Dermis microvascular lymphatic vessel endothelial cell (primary cell): ENCODE measurements around the gene OTUD1. TPM values are rescaled to one million over a fixed set of nuclear protein-coding genes. Genes with fewer than 3 reads are reported as not detected.
A peak's percentile ranks its signal among the peaks of the same experiment; 100 is the strongest.

Source experiments
- DNase-seq, 2 donors: peaks; one replicate each; pipeline versions ENCODE4 v3.0.0 to v3.0.0-alpha.2; 2010; ENCODE audit warnings: low read depth in 2 of 2
- total RNA-seq: library from RNA; depleted of rRNA; stranded (reverse); fragments of >200 nt; gene quantifications from 2 replicates; pipeline ENCODE4 v1.2.1, GENCODE V29; 2014

OTUD1 gene
- total RNA-seq, 1 donor from 2014 or later = 4.7 TPM

GRCh38 chr10:23419655-23420329 lies 19.1 kb upstream of the OTUD1 start:
- no peak for DNase-seq

- no peak for DNase-seq
Measured at GRCh38 chr10:23421397-23421796, 17.5 kb upstream of the OTUD1 start.

- no peak for DNase-seq
Measured at GRCh38 chr10:23422003-23422411, 16.9 kb upstream of the OTUD1 start.

GRCh38 chr10:23432166-23432565 lies 6.7 kb upstream of the OTUD1 start:
- DNase-seq = no peak

GRCh38 chr10:23432639-23433038 lies 6.2 kb upstream of the OTUD1 start:
- DNase-seq = no peak

- DNase-seq = no peak
Measured at GRCh38 chr10:23433701-23434100, 5.2 kb upstream of the OTUD1 start.

- no peak for DNase-seq
Measured at GRCh38 chr10:23435378-23435777, 3.5 kb upstream of the OTUD1 start.

- DNase-seq = no peak
Measured at GRCh38 chr10:23436983-23437382, 1.9 kb upstream of the OTUD1 start.

- DNase-seq = no peak
Measured at GRCh38 chr10:23437963-23438546, 820 bp upstream of the OTUD1 start.

- DNase-seq = peak in 1 of 2 donors; percentile 11
Measured at GRCh38 chr10:23439452-23439960, 631 bp downstream of the OTUD1 start.

GRCh38 chr10:23439961-23440889 lies 1.4 kb downstream of the OTUD1 start:
- peak in 1 of 2 donors; percentile 18 for DNase-seq

GRCh38 chr10:23441251-23441650 lies 2.4 kb downstream of the OTUD1 start:
- DNase-seq = no peak

- DNase-seq = no peak
Measured at GRCh38 chr10:23442936-23443335, 4.1 kb downstream of the OTUD1 start.

GRCh38 chr10:23445591-23445990 lies 6.7 kb downstream of the OTUD1 start:
- DNase-seq = peak; percentile 52 to 71

GRCh38 chr10:23448323-23448722 lies 9.4 kb downstream of the OTUD1 start:
- DNase-seq = no peak

GRCh38 chr10:23448802-23449570 lies 10.1 kb downstream of the OTUD1 start:
- DNase-seq = peak; percentile 43 to 63

GRCh38 chr10:23452033-23452655 lies 13.3 kb downstream of the OTUD1 start:
- DNase-seq = no peak

- no peak for DNase-seq
Measured at GRCh38 chr10:23453465-23453864, 14.6 kb downstream of the OTUD1 start.

- no peak for DNase-seq
Measured at GRCh38 chr10:23457632-23458417, 18.9 kb downstream of the OTUD1 start.

GRCh38 chr10:23459308-23459939 lies 20.5 kb downstream of the OTUD1 start:
- no peak for DNase-seq
